Measurements from ENCODE around the gene RUNX2.

Gene RUNX2

DNA sequence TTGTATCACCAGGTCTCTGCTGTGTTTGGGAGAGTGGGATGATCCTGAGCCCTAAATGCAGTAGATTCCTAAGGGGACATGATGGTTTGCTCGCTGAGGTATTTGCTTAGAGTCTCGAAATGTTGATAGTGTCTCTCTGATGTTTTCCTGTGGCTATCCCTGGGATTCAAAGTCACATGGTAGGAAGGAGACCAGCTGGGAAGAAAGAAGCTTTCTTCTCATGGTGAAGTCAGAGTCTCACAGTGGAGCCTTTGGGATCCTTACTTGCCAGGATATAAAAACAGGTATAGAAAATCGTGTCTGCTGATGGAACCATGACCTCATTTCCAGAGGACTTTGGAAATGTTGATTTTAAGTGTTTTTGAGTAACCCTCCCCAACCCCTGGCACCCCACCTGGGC lies 308.9 kb downstream of the RUNX2 start:
- ATAC-seq: no peak
- TF ChIP-seq, protein P1, sequence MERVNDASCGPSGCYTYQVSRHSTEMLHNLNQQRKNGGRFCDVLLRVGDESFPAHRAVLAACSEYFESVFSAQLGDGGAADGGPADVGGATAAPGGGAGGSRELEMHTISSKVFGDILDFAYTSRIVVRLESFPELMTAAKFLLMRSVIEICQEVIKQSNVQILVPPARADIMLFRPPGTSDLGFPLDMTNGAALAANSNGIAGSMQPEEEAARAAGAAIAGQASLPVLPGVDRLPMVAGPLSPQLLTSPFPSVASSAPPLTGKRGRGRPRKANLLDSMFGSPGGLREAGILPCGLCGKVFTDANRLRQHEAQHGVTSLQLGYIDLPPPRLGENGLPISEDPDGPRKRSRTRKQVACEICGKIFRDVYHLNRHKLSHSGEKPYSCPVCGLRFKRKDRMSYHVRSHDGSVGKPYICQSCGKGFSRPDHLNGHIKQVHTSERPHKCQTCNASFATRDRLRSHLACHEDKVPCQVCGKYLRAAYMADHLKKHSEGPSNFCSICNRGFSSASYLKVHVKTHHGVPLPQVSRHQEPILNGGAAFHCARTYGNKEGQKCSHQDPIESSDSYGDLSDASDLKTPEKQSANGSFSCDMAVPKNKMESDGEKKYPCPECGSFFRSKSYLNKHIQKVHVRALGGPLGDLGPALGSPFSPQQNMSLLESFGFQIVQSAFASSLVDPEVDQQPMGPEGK (CRISPR knock-in tag; IDR thresholded peaks at IDR 0.05; ENCODE audit: borderline replicate concordance): no peak
- TF ChIP-seq ESRRG (CRISPR knock-in tag; IDR thresholded peaks at IDR 0.05) (no peak), SNAI2 (CRISPR knock-in tag; IDR thresholded peaks at IDR 0.05) (no peak), ZNF70 (CRISPR knock-in tag; IDR thresholded peaks at IDR 0.05) (no peak), PPARA (CRISPR knock-in tag; IDR thresholded peaks at IDR 0.05; ENCODE audit: borderline replicate concordance) (no peak), CSDC2 (CRISPR knock-in tag; IDR thresholded peaks at IDR 0.05) (no peak), ISL1 (CRISPR knock-in tag; IDR thresholded peaks at IDR 0.05) (no peak), ZNF8 (CRISPR knock-in tag; IDR thresholded peaks at IDR 0.05) (no peak), RARB (CRISPR knock-in tag; IDR thresholded peaks at IDR 0.05) (no peak), ZFP30 (CRISPR knock-in tag; IDR thresholded peaks at IDR 0.05) (no peak), ZFP3 (CRISPR knock-in tag; IDR thresholded peaks at IDR 0.05) (no peak)
- TF ChIP-seq, protein P2, sequence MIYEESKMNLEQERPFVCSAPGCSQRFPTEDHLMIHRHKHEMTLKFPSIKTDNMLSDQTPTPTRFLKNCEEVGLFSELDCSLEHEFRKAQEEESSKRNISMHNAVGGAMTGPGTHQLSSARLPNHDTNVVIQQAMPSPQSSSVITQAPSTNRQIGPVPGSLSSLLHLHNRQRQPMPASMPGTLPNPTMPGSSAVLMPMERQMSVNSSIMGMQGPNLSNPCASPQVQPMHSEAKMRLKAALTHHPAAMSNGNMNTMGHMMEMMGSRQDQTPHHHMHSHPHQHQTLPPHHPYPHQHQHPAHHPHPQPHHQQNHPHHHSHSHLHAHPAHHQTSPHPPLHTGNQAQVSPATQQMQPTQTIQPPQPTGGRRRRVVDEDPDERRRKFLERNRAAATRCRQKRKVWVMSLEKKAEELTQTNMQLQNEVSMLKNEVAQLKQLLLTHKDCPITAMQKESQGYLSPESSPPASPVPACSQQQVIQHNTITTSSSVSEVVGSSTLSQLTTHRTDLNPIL (CRISPR knock-in tag; IDR thresholded peaks at IDR 0.05; ENCODE audit: low read depth): no peak
- TF ChIP-seq, protein P3, sequence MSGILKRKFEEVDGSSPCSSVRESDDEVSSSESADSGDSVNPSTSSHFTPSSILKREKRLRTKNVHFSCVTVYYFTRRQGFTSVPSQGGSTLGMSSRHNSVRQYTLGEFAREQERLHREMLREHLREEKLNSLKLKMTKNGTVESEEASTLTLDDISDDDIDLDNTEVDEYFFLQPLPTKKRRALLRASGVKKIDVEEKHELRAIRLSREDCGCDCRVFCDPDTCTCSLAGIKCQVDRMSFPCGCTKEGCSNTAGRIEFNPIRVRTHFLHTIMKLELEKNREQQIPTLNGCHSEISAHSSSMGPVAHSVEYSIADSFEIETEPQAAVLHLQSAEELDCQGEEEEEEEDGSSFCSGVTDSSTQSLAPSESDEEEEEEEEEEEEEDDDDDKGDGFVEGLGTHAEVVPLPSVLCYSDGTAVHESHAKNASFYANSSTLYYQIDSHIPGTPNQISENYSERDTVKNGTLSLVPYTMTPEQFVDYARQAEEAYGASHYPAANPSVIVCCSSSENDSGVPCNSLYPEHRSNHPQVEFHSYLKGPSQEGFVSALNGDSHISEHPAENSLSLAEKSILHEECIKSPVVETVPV (CRISPR knock-in tag; IDR thresholded peaks at IDR 0.05): no peak

DNA sequence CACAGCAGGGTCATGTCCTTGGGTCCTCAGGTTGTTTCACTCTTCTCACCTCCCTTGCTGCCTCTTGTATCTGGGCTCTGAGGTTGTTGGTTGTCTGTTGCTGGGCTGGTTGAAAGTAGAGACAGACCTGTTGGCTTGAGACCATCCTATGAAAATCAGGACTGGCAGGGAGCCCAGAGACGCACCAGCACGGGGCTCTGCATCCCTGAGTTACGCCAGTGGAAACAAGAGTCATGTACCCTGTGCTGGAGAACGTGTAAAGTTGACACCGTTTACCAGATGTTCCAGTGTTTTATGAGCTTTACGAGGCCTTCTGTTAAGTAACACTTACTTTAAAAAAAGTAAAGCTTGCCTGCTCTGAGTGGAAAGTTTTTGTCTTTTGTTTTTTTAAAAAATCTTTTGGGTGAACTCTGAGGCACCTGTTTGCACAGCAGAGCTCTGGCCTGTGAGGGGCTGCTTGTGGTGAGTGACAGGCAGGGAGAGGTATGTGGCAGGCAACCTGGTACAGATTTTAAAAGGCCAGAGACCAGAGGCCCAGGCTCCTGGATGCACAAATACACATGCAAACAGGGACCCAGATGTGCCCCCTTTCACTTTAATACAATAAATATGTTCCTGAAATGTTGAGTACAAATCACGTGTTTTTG lies 309.6 kb downstream of the RUNX2 start:
- TF ChIP-seq ZFP30 (CRISPR knock-in tag; IDR thresholded peaks at IDR 0.05): no peak
- TF ChIP-seq ZNF8 (CRISPR knock-in tag; IDR thresholded peaks at IDR 0.05): no peak
- no peak for TF ChIP-seq ESRRG (CRISPR knock-in tag; IDR thresholded peaks at IDR 0.05)
- TF ChIP-seq ZFP3 (CRISPR knock-in tag; IDR thresholded peaks at IDR 0.05): no peak
- TF ChIP-seq GLIS3 (CRISPR knock-in tag; IDR thresholded peaks at IDR 0.05): no peak
- TF ChIP-seq, protein P4, sequence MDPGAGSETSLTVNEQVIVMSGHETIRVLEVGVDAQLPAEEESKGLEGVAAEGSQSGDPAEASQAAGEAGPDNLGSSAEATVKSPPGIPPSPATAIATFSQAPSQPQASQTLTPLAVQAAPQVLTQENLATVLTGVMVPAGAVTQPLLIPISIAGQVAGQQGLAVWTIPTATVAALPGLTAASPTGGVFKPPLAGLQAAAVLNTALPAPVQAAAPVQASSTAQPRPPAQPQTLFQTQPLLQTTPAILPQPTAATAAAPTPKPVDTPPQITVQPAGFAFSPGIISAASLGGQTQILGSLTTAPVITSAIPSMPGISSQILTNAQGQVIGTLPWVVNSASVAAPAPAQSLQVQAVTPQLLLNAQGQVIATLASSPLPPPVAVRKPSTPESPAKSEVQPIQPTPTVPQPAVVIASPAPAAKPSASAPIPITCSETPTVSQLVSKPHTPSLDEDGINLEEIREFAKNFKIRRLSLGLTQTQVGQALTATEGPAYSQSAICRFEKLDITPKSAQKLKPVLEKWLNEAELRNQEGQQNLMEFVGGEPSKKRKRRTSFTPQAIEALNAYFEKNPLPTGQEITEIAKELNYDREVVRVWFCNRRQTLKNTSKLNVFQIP (CRISPR knock-in tag; IDR thresholded peaks at IDR 0.05; ENCODE audit: borderline replicate concordance, low read depth): no peak
- TF ChIP-seq PPARA (CRISPR knock-in tag; IDR thresholded peaks at IDR 0.05; ENCODE audit: borderline replicate concordance): no peak
- TF ChIP-seq ZC3H10 (CRISPR knock-in tag; IDR thresholded peaks at IDR 0.05): no peak
- TF ChIP-seq, protein P5, sequence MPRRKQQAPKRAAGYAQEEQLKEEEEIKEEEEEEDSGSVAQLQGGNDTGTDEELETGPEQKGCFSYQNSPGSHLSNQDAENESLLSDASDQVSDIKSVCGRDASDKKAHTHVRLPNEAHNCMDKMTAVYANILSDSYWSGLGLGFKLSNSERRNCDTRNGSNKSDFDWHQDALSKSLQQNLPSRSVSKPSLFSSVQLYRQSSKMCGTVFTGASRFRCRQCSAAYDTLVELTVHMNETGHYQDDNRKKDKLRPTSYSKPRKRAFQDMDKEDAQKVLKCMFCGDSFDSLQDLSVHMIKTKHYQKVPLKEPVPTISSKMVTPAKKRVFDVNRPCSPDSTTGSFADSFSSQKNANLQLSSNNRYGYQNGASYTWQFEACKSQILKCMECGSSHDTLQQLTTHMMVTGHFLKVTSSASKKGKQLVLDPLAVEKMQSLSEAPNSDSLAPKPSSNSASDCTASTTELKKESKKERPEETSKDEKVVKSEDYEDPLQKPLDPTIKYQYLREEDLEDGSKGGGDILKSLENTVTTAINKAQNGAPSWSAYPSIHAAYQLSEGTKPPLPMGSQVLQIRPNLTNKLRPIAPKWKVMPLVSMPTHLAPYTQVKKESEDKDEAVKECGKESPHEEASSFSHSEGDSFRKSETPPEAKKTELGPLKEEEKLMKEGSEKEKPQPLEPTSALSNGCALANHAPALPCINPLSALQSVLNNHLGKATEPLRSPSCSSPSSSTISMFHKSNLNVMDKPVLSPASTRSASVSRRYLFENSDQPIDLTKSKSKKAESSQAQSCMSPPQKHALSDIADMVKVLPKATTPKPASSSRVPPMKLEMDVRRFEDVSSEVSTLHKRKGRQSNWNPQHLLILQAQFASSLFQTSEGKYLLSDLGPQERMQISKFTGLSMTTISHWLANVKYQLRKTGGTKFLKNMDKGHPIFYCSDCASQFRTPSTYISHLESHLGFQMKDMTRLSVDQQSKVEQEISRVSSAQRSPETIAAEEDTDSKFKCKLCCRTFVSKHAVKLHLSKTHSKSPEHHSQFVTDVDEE (CRISPR knock-in tag; IDR thresholded peaks at IDR 0.05): no peak
- TF ChIP-seq CSDC2 (CRISPR knock-in tag; IDR thresholded peaks at IDR 0.05): no peak
- TF ChIP-seq TCF4 (CRISPR knock-in tag; IDR thresholded peaks at IDR 0.05; ENCODE audit: borderline replicate concordance): no peak
- no peak for TF ChIP-seq ZNF70 (CRISPR knock-in tag; IDR thresholded peaks at IDR 0.05)
- no peak for TF ChIP-seq ARNTL (CRISPR knock-in tag; IDR thresholded peaks at IDR 0.05; ENCODE audit: borderline replicate concordance, low read depth)
- TF ChIP-seq, protein P3 (CRISPR knock-in tag; IDR thresholded peaks at IDR 0.05): no peak
- TF ChIP-seq BACH2 (CRISPR knock-in tag; IDR thresholded peaks at IDR 0.05; ENCODE audit: borderline replicate concordance): no peak
- TF ChIP-seq, protein P1 (CRISPR knock-in tag; IDR thresholded peaks at IDR 0.05; ENCODE audit: borderline replicate concordance): no peak
- no peak for TF ChIP-seq OSR1 (CRISPR knock-in tag; IDR thresholded peaks at IDR 0.05)
- TF ChIP-seq ISL1 (CRISPR knock-in tag; IDR thresholded peaks at IDR 0.05): no peak
- ATAC-seq: no peak
